ENCODE measurements around the gene TOR1B.
"Not testable (repeated sequence)": the region's sequence is repeated elsewhere in the genome, so short reads cannot be mapped to it uniquely, and the experiment has no call there.

TOR1B gene, protein sequence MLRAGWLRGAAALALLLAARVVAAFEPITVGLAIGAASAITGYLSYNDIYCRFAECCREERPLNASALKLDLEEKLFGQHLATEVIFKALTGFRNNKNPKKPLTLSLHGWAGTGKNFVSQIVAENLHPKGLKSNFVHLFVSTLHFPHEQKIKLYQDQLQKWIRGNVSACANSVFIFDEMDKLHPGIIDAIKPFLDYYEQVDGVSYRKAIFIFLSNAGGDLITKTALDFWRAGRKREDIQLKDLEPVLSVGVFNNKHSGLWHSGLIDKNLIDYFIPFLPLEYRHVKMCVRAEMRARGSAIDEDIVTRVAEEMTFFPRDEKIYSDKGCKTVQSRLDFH

DNA sequence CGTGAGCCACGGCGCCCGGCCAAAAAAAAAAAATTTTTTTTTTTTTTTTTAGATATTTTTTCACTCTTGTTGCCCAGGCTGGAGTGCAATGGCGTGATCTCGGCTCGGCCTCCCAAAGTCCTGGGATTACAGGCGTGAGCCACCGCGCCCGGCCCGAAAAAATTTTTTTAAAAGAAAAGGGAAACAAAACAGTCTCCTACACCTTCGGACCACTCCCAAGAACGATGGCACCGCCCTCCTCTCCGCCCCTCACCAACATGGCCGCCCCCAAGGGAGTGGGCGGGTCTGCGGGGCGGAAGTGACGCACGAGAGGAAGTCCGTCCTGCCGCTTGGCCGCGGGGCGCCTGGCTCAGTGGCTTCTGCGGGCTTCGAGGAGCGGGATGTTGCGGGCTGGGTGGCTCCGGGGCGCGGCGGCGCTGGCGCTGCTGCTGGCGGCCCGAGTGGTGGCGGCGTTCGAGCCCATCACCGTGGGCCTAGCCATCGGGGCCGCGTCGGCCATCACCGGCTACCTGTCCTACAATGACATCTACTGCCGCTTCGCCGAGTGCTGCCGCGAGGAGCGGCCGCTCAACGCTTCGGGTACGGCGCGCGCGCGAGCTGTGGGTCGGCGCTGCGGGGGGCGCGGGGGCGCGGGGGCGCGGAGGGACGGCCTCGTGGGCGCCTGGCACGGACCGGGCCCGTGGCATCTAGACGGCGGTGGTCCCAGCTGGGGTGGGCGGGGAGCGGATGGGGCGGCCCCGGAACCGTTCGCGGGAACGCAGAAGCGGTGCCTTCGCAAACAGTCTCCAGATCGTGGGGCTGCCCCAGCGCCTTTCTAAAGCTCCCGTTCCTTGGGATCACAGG lies at the start of gene TOR1B:
TOR1B (plus strand) TSS at position 352 of the 843 bp plus-strand sequence; CDS start at position 381, 29 bp downstream.
- peak; percentile 96 for DNase-seq

DNA sequence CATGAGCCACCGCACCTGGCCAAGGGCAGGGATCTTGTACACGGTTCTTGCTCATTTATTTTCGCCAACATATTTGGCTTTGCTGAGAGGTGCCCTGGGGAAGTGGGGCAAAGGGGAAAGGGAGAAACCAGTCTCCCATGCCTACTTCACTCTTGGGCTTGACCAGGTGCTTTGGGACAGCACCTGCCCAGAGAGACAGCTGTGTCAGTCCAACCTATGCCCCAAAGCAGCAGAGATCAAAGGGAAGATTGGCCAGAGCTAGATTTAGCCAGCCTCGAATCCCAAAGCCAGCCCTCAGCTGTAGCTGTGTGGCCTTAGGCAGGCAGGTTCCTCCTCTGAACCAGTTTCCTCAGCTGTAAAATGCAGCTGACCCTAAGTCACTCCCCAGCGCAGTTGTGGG lies 47.8 kb upstream of the TOR1B start:
- no peak for DNase-seq

DNA sequence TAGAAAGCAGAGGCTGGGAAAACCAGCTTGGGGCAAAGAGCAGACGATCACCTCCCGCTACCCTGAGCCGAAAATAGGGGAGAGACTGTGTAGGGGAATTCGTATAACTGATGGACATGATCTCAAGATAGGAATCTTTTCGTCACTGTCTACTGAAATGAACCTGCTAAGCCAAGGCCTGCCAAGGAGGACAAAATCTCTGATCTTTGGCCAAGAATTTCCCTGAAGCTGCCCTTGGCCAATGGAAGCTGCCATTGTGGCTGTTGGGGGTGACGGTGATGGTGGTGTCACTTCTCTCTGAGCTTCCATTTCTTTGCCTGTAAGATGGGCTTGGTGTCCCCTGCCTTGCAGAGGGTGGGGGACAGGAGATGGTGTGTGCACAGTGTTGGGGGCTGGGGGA lies 46.8 kb upstream of the TOR1B start:
- DNase-seq = no peak

DNA sequence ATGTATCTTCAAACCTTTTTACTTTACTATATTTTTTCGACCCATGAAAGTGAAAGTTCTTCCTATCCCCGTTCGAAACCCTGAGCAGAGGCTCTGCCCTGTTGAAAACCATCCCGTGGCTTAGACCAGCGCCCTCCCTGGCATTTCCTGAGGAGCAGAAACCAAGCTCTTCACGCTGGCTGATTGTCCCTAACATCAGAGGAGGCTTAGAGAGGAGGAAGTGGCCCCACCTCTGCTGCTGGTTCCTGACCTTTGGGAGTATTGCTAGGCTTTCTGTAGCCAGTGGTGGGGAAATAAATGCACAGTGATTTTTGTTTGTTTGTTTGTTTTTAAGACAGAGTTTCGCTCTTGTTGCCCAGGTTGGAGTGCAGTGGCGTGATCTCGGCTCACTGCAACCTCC lies 45.9 kb upstream of the TOR1B start:
- peak; percentile 11 for DNase-seq

DNA sequence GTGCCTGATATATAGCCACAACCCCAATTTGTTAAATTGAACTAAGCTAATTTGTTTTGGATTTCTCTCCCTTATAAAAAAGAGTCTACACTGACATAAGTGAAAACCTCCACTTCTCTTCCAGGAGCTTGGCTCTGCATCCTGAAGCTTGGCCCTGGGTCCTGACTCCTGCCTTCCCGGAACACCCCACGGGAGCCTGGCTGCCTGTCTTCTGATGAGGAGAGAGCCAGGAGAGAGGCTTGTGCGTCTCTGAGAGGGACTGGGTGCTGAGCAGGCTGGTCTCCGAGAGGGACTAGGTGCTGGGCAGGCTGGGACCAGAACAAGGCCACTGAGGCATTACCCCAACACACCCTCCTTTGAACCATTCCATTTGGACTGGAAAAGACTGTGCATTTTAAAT lies 43.7 kb upstream of the TOR1B start:
- DNase-seq = no peak

DNA sequence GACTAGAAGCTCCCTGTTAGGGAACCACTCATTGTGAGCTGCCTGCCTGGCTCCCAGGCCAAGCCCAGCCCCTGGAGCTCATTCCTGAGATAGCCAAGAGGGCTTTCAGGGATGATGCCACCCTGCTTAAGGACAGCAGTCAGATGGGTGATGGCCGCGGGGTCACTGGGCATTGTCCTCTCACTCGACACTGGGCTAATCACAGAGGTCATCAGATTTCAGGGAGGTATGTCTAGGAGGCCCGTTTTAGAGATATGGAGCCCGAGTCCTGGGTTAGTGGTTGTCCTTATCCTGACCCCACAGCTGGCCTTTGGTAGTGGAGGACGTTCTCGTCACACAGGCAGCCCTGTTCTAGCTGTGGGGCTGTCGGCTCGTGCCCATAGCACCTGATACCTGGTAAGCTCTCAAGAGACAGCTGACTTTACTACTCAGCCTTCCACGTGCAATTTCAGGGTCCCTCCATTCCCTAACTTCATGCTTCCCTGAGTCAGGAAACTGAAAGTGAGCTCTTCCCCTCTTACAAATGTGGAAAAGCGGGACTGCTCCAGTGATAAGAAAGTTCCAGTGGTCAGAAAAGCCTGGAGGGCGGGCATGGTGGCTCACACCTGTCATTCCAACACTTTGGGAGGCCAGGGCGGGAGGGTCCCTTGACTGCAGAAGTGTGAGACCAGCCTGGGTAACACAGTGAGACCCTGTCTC lies 43.0 kb upstream of the TOR1B start:
- DNase-seq = no peak

DNA sequence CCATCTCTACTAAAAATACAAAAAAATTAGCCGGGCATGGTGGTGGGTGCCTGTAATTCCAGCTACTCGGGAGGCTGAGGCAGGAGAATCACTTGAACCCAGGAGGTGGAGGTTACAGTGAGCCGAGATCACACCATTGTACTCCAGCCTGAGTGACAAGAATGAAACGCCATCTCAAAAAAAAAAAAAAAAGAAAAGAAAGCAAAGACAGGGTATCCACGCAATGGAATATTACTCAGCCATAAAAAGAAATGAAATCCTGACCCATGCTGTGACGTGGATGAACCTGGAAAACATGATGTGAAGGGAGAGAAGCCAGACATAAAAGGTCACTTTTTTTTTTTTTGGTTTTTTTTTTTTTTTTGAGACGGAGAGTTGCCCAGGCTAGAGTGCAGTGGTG lies 42.2 kb upstream of the TOR1B start:
- DNase-seq = not testable (repeated sequence)

DNA sequence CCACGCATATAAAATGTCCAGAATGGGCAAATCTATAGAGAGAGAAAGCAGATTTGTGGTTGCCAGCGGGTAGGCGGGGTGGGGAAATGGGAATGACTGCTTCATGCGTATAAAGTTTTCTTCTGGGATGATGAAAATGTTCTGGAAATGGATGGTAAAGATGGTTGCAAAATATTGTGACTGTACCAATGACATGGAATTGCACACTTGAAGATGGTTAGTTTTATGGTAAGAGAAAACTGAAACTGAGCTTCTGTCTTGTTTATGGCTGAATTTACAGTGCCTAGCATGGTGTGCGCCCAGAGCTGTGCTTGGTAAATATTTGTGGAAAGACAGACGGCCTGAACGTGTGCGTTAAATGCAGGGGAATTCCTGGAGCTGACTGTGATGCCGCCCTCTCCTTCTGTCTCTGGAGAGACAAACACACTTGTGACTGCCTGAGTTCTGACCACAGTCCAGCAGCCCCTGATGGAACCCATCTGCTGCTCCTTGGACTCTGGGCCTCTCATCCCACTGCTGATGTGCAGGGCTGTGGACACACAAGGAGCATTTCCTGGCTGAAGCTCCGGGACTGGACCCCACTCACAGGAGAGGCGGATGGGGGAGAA lies 41.6 kb upstream of the TOR1B start:
- no peak for DNase-seq

DNA sequence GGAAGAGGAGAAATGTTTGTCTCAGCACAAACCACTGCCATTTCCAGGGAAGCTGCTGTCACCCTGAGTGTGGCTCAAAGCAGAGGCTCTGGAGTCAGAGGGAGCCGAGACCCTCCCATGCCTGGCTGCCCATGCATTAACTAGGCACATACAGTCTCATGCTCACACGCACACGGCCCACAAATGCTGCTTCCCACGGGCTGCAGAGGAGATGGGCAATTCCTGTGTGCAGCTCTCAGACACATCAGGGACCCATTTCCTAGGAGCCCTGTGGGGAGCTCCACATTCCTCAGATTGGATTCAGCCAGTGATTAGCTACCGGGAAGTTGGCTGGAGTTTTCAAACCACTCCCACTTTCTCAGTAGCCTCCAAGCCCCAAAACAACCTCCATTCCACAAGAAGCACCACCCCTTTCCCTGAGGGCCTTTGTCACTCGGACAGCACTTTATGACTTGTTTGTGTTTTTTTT lies 41.0 kb upstream of the TOR1B start:
- DNase-seq = no peak

DNA sequence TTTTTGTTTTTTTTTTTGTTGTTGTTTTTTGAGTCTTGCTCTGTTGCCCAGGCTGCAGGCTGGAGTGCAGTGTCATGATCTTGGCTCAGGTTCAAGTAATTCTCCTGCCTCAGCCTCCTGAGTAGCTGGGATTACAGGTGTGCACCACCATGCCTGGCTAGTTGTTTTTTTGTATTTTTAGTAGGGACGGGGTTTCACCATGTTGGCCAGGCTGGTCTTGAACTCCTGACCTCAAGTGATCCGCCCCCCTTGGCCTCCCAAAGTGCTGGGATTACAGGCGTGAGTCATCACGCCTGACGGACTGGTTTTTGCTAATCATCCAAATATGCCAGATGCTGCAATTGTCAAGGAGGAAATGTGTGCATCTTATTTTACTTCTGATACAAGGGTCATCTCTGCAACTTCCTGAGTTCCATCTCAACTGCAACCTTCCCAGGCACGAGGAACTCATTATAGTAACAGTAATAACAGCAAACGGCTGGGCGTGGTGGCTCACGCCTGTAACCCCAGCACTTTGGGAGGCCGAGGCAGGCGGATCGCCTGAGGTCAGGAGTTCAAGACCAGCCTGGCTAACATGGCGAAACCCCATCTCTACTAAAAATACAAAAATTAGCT lies 40.5 kb upstream of the TOR1B start:
- not testable (repeated sequence) for DNase-seq

DNA sequence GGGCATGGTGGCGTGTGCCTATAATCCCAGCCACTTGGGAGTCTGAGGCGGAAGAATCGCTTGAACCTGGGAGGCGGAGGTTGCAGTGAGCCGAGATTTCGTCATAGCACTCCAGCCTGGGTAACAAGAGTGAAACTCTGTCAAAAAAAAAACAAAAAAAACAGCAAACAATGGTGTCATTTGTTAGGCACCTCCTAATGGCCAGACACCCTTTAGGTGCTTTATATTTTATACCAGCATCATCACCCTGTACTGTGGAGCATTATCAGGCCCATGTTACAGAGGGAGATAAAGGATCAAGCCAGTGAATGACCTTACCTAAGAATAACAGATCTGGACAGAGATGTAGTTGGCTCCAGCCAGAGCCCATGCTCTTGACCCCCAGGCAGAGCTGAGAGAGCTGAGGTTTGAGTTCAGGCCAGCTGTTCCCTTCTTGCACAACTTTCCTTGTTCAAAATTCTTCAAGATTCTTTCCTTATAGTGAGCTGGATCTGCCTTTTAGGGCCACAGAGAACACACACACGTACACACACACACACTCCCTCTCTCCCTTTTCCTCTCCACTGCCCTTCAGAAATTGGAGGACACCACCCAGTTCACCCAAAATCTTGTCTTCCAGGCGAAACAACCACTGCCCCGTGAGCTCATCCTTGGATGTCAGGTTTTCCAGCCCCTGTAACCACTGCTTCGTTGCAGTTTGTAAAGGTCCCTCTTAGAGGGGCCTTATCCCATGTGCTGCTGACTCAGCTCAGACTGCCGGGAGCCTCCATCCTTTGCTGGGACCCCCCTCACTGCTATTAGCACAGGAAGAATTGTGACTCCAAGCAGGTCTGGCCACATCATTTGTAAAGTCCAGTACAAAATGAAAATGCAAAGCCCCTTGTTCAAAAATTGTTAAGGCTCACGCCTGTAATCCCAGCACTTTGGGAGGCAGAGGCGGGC lies 39.7 kb upstream of the TOR1B start:
- no peak for DNase-seq

DNA sequence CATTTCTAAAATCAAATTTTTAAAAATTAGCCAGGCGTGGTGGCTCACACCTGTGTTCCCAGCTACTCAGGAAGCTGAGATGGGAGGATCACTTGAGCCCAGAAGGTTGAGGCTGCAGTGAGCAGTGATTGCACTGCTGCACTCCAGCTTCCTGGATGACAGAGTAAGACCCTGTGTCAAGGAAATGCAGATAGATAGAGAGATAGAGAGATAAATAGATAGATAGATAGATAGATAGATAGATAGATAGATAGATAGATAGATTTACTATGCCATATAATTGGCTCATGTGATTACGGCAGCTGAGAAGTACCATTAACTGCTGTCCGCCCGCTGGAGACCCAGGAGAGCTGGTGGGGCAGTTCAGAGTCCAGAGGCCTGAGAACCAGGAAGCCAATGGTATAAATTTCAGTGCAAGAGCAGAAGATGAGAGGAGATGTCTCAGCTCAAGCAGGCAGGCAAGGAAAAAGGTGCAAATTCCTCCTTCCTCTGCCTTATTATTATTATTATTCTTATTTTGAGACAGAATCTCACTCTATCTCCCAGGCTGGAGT lies 37.1 kb upstream of the TOR1B start:
- DNase-seq = no peak

DNA sequence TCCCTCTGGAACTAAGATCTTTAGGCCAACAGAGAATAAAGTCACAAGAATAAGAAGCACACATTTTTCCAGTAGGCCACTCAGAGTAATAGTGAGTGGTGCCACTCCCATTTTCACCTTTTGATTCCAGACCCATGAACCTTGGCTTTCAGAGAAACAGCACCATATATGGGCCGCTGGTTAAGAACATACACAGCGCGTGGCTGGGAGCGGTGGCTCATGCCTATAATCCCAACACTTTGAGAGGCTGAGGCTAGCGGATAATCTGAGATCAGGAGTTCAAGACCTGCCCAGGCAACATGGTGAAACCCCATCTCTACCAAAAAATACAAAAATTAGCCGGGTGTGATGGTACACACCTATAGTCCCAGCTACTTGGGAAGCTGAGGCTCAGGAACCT lies 34.5 kb upstream of the TOR1B start:
- DNase-seq = no peak

DNA sequence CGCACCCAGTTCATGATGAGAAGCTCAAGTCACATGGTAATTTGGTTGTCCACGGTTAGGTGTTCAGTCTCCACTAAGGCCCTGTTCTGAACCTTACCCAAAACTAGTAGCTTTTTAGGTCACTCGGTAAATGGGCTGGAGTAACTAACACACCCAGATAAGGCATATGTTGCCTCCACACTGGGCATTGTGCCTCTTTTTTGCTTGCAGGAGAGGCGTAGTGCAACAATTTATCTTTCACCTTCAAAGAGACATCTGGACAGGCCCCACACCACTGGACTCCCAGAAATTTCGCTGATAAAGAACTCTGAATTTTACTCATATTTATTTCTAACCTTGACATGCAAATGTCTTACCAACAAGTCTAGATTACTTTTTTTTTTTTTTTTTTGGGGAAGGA lies 33.3 kb upstream of the TOR1B start:
- DNase-seq = no peak

DNA sequence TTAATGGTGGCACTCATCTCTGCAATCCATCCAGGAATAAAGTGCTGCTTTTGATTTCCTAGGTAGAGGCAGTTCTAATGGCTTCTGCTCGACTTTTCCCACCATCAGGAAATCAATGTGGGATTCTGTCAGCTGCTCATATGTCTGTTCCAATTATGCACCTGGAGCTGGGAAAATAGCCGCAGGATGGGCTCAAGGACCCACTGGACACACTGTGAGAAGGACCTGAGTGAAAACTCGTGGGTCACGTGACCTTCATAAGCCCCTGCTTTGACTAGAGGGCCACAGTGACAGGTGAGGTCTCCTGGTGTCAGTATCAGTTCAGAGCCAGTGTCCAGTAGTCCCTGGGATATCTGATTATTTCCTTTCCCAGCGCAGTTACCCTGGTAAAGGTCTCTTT lies 32.2 kb upstream of the TOR1B start:
- no peak for DNase-seq

DNA sequence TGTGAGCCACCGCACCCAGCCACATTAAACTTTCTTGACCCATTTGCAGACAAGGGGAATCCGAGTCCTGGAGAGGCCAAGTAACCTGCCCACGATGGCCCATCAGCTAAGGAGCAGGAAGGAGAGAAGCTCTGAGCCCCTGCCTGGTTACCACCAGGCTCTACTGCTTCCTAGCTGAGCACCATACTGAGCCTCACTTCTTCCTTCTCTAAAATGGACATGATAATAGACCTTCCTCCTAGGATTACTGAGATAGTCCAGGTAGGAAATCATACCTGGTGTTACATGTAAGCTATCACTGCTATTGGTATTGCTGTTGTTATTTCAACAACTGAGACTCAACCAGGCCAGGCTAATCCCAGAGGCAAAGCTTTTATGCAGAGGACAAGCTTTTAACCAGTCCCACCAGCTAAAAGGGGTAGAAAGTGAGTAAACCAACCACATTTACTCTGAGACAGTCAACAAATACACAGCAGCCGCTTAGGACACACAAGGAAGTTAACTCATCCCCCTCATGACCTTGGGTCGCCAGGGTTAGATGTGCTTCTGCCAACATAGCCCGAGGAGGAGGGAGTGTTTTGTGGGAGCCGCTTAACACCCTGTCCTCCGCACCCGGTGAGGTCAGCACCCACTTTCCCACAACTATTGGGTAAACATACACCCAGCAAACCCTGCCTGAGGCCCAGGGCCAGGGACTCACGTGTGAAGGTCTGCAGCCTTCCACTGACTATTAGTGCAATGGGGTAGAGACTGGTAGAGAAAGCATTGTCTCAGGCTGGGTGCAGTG lies 29.5 kb upstream of the TOR1B start:
- DNase-seq = no peak

DNA sequence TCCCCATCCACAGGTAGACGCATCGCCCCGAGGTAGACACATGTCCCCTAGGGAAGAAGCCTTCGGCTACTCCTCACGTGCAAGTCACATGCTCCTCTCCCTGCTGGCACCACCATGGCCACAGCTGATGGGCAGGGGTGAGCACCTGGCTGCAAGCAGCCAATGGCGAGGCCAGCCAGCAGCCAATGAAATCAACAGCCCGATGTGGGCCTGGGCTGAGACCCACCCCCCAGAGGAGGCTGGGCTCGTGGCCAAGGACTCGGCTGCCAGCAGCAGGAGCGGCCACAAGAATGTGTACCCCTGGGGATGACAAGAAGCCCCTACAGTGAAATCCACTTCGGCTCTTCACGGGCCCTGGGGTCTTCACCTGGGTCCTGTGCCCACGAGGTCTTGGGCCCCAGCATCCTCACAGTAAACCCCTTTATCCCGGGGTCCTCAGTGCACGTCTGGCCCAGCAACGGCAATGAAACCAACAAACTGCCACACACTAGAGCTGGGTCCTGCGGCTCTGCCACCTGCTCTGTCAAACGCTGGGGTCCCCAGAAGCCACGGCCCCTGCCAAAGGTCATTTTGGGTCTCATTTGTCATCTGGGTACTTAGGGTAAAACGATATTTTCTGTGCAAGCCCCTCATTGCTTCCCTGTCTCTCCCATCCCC lies 28.1 kb upstream of the TOR1B start:
- DNase-seq = no peak

DNA sequence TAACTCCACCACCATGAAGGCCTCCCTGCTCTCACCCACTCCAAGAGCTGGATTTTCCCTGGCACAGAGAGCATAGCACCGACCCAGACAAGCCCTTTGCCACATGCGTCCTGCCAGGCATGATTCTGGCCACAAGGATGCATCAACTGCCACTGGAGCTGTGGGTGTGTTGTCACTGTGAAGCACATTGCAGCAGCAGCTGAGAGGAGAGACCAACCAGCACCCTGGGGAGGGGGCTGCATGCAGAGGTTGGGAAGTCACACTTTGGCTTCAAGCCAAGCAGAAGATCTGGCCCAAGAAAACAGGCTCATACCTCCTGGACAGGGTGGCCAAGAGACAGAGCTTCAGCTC lies 27.6 kb upstream of the TOR1B start:
- no peak for DNase-seq

DNA sequence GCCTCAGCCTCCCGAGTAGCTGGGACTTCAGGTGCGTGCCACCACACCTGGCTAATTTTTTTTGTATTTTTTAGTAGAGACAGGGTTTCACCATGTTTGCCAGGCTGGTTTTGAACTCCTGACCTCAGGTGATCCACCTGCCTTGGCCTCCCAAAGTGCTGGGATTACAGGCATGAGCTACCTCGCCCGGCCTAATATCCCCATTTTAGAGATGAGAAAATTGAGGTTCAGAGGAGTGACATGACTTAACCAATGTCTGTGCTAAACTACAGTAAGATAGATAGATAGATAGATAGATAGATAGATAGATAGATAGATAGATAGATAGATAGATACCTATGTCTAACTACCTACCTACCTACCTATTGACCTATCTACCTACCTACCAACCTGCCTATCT lies 26.9 kb upstream of the TOR1B start:
- DNase-seq = not testable (repeated sequence)

DNA sequence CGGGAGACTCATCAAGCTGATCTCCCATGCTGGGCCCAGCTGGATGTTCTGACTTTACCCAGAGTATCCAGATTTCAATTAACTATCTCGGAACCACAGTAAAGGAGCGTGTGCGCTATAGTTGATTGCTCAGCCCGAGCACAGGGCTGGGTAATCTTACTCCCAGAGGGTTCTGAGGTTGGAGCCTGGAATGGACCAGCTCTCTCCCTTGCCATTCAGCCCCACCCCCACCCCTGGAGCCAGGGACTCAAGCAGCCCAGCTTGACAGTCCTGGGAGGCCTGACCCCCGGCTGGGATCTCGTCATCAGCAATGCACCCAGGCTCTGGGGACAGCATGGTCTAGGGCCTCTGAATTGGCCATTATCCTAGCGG lies 26.4 kb upstream of the TOR1B start:
- no peak for DNase-seq
